DND-41 (cell line): ENCODE results near the gene VPS37C.

Source experiments
- ATAC-seq: fragments of 200-7000 bp; cut with Tn5 transposase; 3 replicates; pipeline ENCODE4 v1.9.1; 2021; ENCODE audit warnings: low read depth; ENCODE audit not compliant: insufficient read depth
- DNase-seq: peaks from one replicate; pipeline ENCODE4 v3.0.0-alpha.2; 2020
- H2AFZ ChIP-seq: 2 replicates; pipeline ENCODE4 v1.6.0; 2012; ENCODE audit warnings: low read depth, low read length
- H3K27ac ChIP-seq: 2 replicates; pipeline ENCODE4 v1.5.1; 2012; ENCODE audit warnings: low read length, inconsistent platforms
- H3K27me3 ChIP-seq: fragments of 200-600 bp; sonication (generic); 2 replicates; pipeline ENCODE4 v1.6.0; 2012; ENCODE audit warnings: low read length, mild to moderate bottlenecking, inconsistent platforms; ENCODE audit not compliant: insufficient read depth, poor library complexity
- H3K36me3 ChIP-seq: 2 replicates; pipeline ENCODE4 v1.5.1; 2012; ENCODE audit warnings: low read length, inconsistent platforms; ENCODE audit not compliant: insufficient read depth
- H3K4me1 ChIP-seq: 2 replicates; pipeline ENCODE4 v1.5.1; 2012; ENCODE audit warnings: mild to moderate bottlenecking, low read length; ENCODE audit not compliant: insufficient read depth
- H3K4me2 ChIP-seq: 2 replicates; pipeline ENCODE4 v1.6.0; 2012; ENCODE audit warnings: mild to moderate bottlenecking, moderate library complexity, low read length, inconsistent platforms; ENCODE audit not compliant: insufficient read depth
- H3K4me3 ChIP-seq, 2 experiments: fragments of 200-600 bp in 1 of 2; shearing (Covaris generic) in 1 of 2; 2 replicates each; pipeline ENCODE4 v1.5.1; 2012 to 2016; ENCODE audit warnings: inconsistent platforms in 2 of 2, low read length in 2 of 2, mild to moderate bottlenecking in 2 of 2, low read depth in 1 of 2, moderate library complexity in 1 of 2
- H3K79me2 ChIP-seq: 2 replicates; pipeline ENCODE4 v1.6.0; 2012; ENCODE audit warnings: low read length, inconsistent platforms; ENCODE audit not compliant: insufficient read depth
- H3K9ac ChIP-seq: 2 replicates; pipeline ENCODE4 v1.6.0; 2012; ENCODE audit warnings: low read depth, mild to moderate bottlenecking, inconsistent platforms, low read length, moderate library complexity
- H3K9me3 ChIP-seq: 2 replicates; pipeline ENCODE4 v1.5.1; 2012; ENCODE audit warnings: low read length, moderate library complexity, mild to moderate bottlenecking, inconsistent platforms; ENCODE audit not compliant: insufficient read depth, severe bottlenecking
- H4K20me1 ChIP-seq: 2 replicates; pipeline ENCODE4 v1.6.0; 2012; ENCODE audit warnings: low read length; ENCODE audit not compliant: insufficient read depth
- EZH2 ChIP-seq: IDR thresholded peaks from 3 replicates; pipeline ENCODE4 v1.6.1; 2012; ENCODE audit warnings: borderline replicate concordance, low read depth, mild to moderate bottlenecking, moderate library complexity, low read length, inconsistent platforms; ENCODE audit not compliant: severe bottlenecking
- TF ChIP-seq, protein P1 (sequence below): IDR thresholded peaks from 2 replicates; pipeline ENCODE4 v1.5.1; 2012; ENCODE audit warnings: borderline replicate concordance, low read length, moderate library complexity, mild to moderate bottlenecking; ENCODE audit not compliant: poor library complexity, severe bottlenecking; ENCODE audit errors: extremely low read depth

Gene VPS37C

DNA sequence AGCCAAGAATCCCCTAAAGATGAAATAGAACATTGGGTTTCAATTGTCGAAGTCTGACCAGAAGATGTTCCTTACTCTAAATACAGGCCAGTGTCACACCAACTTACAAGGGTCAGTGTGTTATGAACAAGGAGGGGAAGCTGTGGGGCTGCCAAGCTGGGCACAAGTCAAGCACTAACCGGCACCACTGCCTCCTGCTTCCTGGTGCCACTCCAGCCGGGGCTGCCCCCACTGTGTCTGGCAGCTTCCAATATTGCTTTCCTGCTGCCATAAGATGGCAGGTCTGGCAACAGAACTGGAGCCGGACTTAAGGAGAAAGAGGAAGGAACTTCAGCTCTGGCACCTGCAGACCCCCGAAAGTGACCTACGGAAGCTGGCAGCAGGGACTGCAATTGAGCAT is 13.7 kb upstream of the VPS37C start:
- Histone ChIP-seq H3K27ac (no peak overlapping the region), H3K79me2 (no peaks in the 10 kb centered on the region), H3K9ac (no peak overlapping the region), H3K36me3 (no peaks in the 10 kb centered on the region), H3K4me1 (no peaks in the 10 kb centered on the region), H4K20me1 (no peaks in the 10 kb centered on the region), H2AFZ (no peak overlapping the region), H3K9me3 (no peaks in the 10 kb centered on the region), H3K4me3 (no peak overlapping the region), H3K4me2 (no peak overlapping the region), H3K27me3 (peaks cover 8% of the 10 kb centered on the region)
- TF ChIP-seq, protein P1, sequence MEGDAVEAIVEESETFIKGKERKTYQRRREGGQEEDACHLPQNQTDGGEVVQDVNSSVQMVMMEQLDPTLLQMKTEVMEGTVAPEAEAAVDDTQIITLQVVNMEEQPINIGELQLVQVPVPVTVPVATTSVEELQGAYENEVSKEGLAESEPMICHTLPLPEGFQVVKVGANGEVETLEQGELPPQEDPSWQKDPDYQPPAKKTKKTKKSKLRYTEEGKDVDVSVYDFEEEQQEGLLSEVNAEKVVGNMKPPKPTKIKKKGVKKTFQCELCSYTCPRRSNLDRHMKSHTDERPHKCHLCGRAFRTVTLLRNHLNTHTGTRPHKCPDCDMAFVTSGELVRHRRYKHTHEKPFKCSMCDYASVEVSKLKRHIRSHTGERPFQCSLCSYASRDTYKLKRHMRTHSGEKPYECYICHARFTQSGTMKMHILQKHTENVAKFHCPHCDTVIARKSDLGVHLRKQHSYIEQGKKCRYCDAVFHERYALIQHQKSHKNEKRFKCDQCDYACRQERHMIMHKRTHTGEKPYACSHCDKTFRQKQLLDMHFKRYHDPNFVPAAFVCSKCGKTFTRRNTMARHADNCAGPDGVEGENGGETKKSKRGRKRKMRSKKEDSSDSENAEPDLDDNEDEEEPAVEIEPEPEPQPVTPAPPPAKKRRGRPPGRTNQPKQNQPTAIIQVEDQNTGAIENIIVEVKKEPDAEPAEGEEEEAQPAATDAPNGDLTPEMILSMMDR = no peak
- no peak for TF ChIP-seq EZH2
- DNase-seq (no peak), ATAC-seq (no peak)

DNA sequence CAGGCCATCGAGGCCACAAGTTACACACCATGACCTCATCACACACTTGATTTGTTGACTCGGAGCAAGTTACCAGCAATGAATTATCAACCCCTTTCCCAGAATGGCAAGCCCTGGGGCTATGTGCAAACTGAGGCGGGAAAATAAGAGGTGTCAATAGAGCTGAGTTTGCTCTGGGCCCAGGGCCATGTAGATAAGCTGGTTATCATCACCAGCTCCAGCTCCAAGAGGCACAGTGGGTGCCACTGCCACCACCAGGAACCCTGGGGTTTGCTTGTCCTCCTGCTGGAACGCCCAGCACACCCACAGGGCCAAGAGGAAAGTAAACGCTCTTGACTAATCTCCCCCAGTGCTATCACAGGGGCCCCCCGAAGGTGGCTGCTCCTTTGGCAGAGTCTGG is 13.0 kb upstream of the VPS37C start:
- no peak overlapping the region for H2AFZ ChIP-seq
- H3K27ac ChIP-seq = no peak overlapping the region
- peaks cover 8% of the 10 kb centered on the region for H3K27me3 ChIP-seq
- H3K79me2 ChIP-seq = no peaks in the 10 kb centered on the region
- H3K9me3 ChIP-seq = no peaks in the 10 kb centered on the region
- no peak for ATAC-seq
- H3K4me3 ChIP-seq = no peak overlapping the region
- no peak overlapping the region for H3K9ac ChIP-seq
- H3K36me3 ChIP-seq = no peaks in the 10 kb centered on the region
- no peak for TF ChIP-seq EZH2
- TF ChIP-seq, protein P1 = no peak
- no peak for DNase-seq
- H3K4me2 ChIP-seq = no peak overlapping the region
- H3K4me1 ChIP-seq = no peaks in the 10 kb centered on the region
- no peaks in the 10 kb centered on the region for H4K20me1 ChIP-seq

GRCh38 chr11:61173456-61173855 is 12.2 kb upstream of the VPS37C start:
- no peak for ATAC-seq
- Histone ChIP-seq H3K36me3 (no peaks in the 10 kb centered on the region), H2AFZ (no peak overlapping the region), H3K27ac (no peak overlapping the region), H3K79me2 (no peaks in the 10 kb centered on the region), H3K4me2 (no peak overlapping the region), H3K27me3 (peaks cover 8% of the 10 kb centered on the region), H3K4me3 (no peak overlapping the region), H4K20me1 (no peaks in the 10 kb centered on the region), H3K9me3 (no peaks in the 10 kb centered on the region), H3K4me1 (no peaks in the 10 kb centered on the region), H3K9ac (no peak overlapping the region)
- TF ChIP-seq EZH2 = no peak
- TF ChIP-seq, protein P1 = no peak
- no peak for DNase-seq

GRCh38 chr11:61172888-61173287 is 11.7 kb upstream of the VPS37C start:
- Histone ChIP-seq H2AFZ (no peak overlapping the region), H3K4me1 (no peaks in the 10 kb centered on the region), H3K36me3 (no peaks in the 10 kb centered on the region), H3K9ac (no peak overlapping the region), H3K27ac (no peak overlapping the region), H3K9me3 (no peaks in the 10 kb centered on the region), H3K4me2 (no peak overlapping the region), H3K4me3 (no peak overlapping the region), H3K27me3 (peaks cover 8% of the 10 kb centered on the region), H3K79me2 (no peaks in the 10 kb centered on the region), H4K20me1 (no peaks in the 10 kb centered on the region)
- ATAC-seq = no peak
- TF ChIP-seq, protein P1 = no peak
- no peak for TF ChIP-seq EZH2
- DNase-seq = no peak
